Memory B cell (primary cell): ENCODE measurements around the gene DNAJA4.

Experiments used
- ATAC-seq: fragments of 150-1000 bp; cut with Tn5 transposase; 2 replicates; pipeline ENCODE4 v1.10.0; 2021; ENCODE audit warnings: low read depth, mild to moderate bottlenecking, moderate library complexity
- DNase-seq, 2 donors: peaks; one replicate each; pipeline ENCODE4 v3.0.0; 2022; ENCODE audit warnings: low spot score in 2 of 2
- H3K27ac Mint-ChIP-seq: one replicate; pipeline ENCODE4 v1.8.0; 2022; ENCODE audit warnings: mild to moderate bottlenecking, moderate library complexity, mixed read lengths
- H3K27me3 Mint-ChIP-seq: one replicate; pipeline ENCODE4 v1.8.0; 2022; ENCODE audit warnings: mixed read lengths
- H3K36me3 Mint-ChIP-seq: one replicate; pipeline ENCODE4 v1.8.0; 2022; ENCODE audit warnings: mild to moderate bottlenecking, mixed read lengths
- H3K4me1 Mint-ChIP-seq: one replicate; pipeline ENCODE4 v1.8.0; 2022; ENCODE audit warnings: mixed read lengths
- H3K4me3 Mint-ChIP-seq: one replicate; pipeline ENCODE4 v1.8.0; 2022; ENCODE audit warnings: mild to moderate bottlenecking, moderate library complexity, mixed read lengths
- H3K9me3 Mint-ChIP-seq: one replicate; pipeline ENCODE4 v1.8.0; 2022; ENCODE audit warnings: mixed read lengths

Gene DNAJA4

GRCh38 chr15:78307976-78308375, 43.6 kb downstream of the DNAJA4 start:
- Mint-ChIP-seq H3K4me3 (no peak overlapping the region), H3K27me3 (peaks cover 10% of the 10 kb centered on the region), H3K27ac (no peak overlapping the region), H3K9me3 (no peaks in the 10 kb centered on the region), H3K4me1 (no peaks in the 10 kb centered on the region), H3K36me3 (no peaks in the 10 kb centered on the region)
- ATAC-seq (no peak), DNase-seq (no peak)

GRCh38 chr15:78308422-78309032, 44.2 kb downstream of the DNAJA4 start:
- Mint-ChIP-seq H3K9me3 (no peaks in the 10 kb centered on the region), H3K27ac (no peak overlapping the region), H3K4me3 (no peak overlapping the region), H3K36me3 (no peaks in the 10 kb centered on the region), H3K4me1 (no peaks in the 10 kb centered on the region), H3K27me3 (peaks cover 12% of the 10 kb centered on the region)
- DNase-seq (peak in 1 of 2 donors; percentile 9), ATAC-seq (peak; percentile 56)

DNA sequence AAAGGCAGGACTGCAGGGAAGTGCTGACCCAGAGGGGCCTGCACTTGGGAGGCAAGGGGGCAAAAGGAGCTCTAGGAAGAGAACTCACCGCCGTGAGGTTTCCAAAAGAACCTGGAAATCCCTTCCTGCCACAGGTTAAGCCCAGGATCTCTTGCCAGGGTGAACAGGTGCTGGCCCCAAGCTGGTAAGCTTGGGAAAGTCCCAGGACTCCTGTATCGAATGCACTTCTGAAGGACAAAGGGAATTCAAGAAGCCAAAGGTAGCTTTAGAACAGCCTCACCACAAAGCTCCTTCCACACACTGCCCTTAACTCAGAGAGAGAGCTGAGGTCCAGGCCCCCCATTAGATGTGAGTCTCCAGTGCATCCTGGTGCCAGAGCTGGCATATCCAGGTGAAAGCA, 46.9 kb downstream of the DNAJA4 start:
- ATAC-seq (no peak), DNase-seq (no peak)
- H3K4me3 Mint-ChIP-seq, result no peak overlapping the region
- no peak overlapping the region for H3K27ac Mint-ChIP-seq
- no peaks in the 10 kb centered on the region for H3K36me3 Mint-ChIP-seq
- no peaks in the 10 kb centered on the region for H3K4me1 Mint-ChIP-seq
- peaks cover 14% of the 10 kb centered on the region for H3K27me3 Mint-ChIP-seq
- H3K9me3 Mint-ChIP-seq, result no peaks in the 10 kb centered on the region

GRCh38 chr15:78312536-78312935, 48.2 kb downstream of the DNAJA4 start:
- H3K27me3 Mint-ChIP-seq, result peaks cover 14% of the 10 kb centered on the region
- no peak for ATAC-seq
- H3K27ac Mint-ChIP-seq, result no peak overlapping the region
- no peaks in the 10 kb centered on the region for H3K4me1 Mint-ChIP-seq
- no peaks in the 10 kb centered on the region for H3K9me3 Mint-ChIP-seq
- DNase-seq, result no peak
- H3K4me3 Mint-ChIP-seq, result no peak overlapping the region
- no peaks in the 10 kb centered on the region for H3K36me3 Mint-ChIP-seq

- Mint-ChIP-seq H3K27me3 (peaks cover 12% of the 10 kb centered on the region), H3K4me3 (no peak overlapping the region), H3K36me3 (no peaks in the 10 kb centered on the region), H3K9me3 (no peaks in the 10 kb centered on the region), H3K4me1 (no peaks in the 10 kb centered on the region), H3K27ac (no peak overlapping the region)
- no peak for DNase-seq
- ATAC-seq, result no peak
Observed at GRCh38 chr15:78312957-78313356, 48.6 kb downstream of the DNAJA4 start.

DNA sequence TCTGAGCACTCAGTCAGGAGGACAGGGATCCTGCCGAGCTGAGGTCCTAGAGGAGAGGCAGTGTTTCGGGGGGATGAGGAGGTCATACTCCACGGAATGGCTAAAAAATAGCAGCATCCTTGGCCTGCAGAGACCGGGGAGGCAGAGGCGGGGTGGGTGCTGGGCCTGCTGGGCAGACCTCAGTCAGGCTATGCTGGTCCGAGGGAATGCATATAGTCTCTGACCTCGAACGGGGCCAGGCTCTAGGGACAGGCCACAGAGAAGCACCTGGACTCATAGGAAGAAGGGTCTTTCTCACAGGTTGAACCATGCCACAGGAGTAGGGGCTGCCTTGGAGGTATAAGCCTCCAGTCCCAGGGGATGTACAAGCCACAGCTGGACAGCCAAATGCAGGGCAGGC, 49.0 kb downstream of the DNAJA4 start:
- no peaks in the 10 kb centered on the region for H3K36me3 Mint-ChIP-seq
- no peaks in the 10 kb centered on the region for H3K9me3 Mint-ChIP-seq
- H3K4me1 Mint-ChIP-seq, result no peaks in the 10 kb centered on the region
- ATAC-seq (no peak), DNase-seq (no peak)
- H3K4me3 Mint-ChIP-seq, result no peak overlapping the region
- H3K27me3 Mint-ChIP-seq, result peaks cover 10% of the 10 kb centered on the region
- no peak overlapping the region for H3K27ac Mint-ChIP-seq

- Mint-ChIP-seq H3K9me3 (no peaks in the 10 kb centered on the region), H3K36me3 (no peaks in the 10 kb centered on the region), H3K4me1 (no peaks in the 10 kb centered on the region), H3K27me3 (peaks cover 10% of the 10 kb centered on the region), H3K27ac (no peak overlapping the region), H3K4me3 (no peak overlapping the region)
- ATAC-seq, result no peak
- no peak for DNase-seq
Observed at GRCh38 chr15:78314181-78314581, 49.8 kb downstream of the DNAJA4 start.

GRCh38 chr15:78315686-78316282, 51.4 kb downstream of the DNAJA4 start:
- Mint-ChIP-seq H3K36me3 (no peaks in the 10 kb centered on the region), H3K4me1 (no peaks in the 10 kb centered on the region), H3K27ac (no peak overlapping the region), H3K4me3 (no peak overlapping the region), H3K9me3 (no peaks in the 10 kb centered on the region), H3K27me3 (peaks cover 10% of the 10 kb centered on the region)
- DNase-seq, result no peak
- ATAC-seq, result no peak

- DNase-seq (no peak), ATAC-seq (peak; percentile 15)
Observed at GRCh38 chr15:78316283-78317083, 52.1 kb downstream of the DNAJA4 start.

DNA sequence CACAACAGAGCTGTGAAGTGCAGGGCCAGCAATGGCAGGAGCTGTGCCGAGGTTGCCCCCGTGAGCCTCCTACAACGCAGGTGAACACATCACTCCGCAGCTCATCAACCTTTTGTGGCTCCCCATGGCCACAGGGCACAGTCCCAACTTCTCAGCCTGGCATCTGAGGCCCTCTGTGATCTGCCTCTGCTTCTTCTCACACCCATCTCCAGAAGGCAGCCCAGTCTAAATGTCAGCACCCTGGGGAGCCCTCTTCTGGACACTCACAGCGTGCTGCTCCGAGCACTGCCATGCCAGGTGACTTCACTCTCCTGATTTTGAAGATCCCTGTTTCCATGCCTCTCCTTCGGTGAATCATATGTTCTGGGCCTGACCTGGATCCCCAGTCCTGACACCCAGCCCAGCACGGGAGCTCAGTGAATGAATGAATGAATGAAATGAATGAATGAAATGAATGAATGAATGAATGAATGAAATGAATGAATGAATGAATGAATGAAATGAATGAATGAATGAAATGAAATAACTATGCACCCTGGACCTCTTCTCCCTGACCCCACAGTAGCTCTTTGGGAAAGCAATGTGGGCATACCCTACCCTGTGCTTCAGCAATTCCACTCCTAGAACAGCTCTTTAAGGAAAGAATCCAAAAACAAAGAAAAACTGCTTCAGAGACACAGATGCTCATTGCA, 52.9 kb downstream of the DNAJA4 start:
- Mint-ChIP-seq H3K9me3 (no peaks in the 10 kb centered on the region), H3K36me3 (no peaks in the 10 kb centered on the region), H3K27ac (no peak overlapping the region), H3K27me3 (peaks cover 9% of the 10 kb centered on the region), H3K4me1 (no peaks in the 10 kb centered on the region), H3K4me3 (no peak overlapping the region)
- DNase-seq, result no peak
- ATAC-seq, result no peak

More at GRCh38 chr15:78316283-78317083, 52.1 kb downstream of the DNAJA4 start:
- H3K27ac Mint-ChIP-seq, result no peak overlapping the region
- H3K4me3 Mint-ChIP-seq, result no peak overlapping the region
- no peaks in the 10 kb centered on the region for H3K9me3 Mint-ChIP-seq
- H3K4me1 Mint-ChIP-seq, result no peaks in the 10 kb centered on the region
- H3K27me3 Mint-ChIP-seq, result peaks cover 9% of the 10 kb centered on the region
- no peaks in the 10 kb centered on the region for H3K36me3 Mint-ChIP-seq

DNA sequence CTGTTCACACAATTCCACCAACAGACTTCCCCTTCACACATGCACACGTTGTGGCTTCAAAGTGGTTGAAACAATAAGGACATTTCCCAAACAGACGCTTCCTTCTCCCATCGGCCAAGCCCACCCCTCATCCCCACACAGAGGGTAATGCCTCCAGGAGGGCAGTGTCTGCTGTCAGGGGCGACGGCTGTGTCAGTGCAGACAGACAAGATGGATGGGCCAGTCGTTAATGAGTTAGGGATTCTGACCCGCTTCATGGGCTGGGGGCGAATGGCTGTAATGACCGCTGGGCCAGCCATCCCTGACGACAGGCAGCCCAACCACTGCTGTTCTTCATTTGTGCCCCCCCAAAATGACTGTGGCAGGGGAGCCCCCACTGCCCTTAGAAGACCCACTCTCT, 55.2 kb downstream of the DNAJA4 start:
- no peak for DNase-seq
- Mint-ChIP-seq H3K4me3 (no peak overlapping the region), H3K36me3 (no peaks in the 10 kb centered on the region), H3K9me3 (no peaks in the 10 kb centered on the region), H3K4me1 (no peaks in the 10 kb centered on the region), H3K27me3 (peaks cover 3% of the 10 kb centered on the region), H3K27ac (no peak overlapping the region)
- no peak for ATAC-seq

DNA sequence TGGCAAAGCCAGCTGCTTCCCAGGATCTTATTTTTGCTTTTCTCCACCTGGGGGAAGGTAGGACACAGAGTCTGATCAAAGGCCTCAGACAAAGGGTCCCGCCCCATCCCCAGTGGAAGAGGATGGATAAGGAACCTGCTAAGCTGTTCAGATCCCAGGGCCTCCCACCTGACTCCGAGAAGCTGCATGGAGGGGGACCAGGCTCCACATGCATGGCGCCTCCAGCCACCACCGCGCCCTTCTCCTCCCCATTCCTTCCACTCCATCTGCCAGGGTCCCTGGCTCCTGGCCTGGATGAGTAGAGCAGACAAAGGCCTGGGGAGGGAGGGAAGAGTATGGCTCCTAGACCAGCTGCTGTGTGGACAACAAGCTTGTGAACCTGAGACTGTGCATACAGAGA, 55.8 kb downstream of the DNAJA4 start:
- Mint-ChIP-seq H3K9me3 (no peaks in the 10 kb centered on the region), H3K4me3 (no peak overlapping the region), H3K36me3 (no peaks in the 10 kb centered on the region), H3K4me1 (no peaks in the 10 kb centered on the region), H3K27me3 (peaks cover 3% of the 10 kb centered on the region), H3K27ac (no peak overlapping the region)
- DNase-seq (no peak), ATAC-seq (no peak)

DNA sequence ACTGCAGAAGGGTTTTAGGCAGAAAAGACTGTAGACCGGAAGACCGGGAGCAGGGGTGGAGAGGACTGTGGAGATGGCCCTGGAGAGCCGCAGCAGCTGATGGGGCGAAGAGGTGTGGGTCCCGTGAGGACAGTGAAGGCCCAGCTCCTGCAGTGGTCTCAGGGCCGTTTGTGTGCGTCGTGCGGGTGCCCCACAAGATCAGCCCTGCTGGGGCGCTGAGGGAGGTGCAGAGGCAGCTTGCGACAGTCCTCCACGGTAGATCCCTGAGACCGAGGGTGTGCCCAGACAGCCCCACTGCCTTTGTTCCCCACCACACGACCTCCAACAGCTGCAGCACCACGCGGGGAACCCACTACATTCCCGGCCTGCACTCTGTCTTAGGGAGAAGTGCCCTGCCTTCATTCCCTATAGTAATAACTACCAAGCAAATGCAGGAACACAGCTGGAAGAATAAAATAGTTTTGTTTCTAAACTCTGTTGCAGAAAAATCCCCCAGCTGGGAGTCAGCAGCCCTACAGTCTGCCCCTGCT, 56.7 kb downstream of the DNAJA4 start:
- no peaks in the 10 kb centered on the region for H3K4me1 Mint-ChIP-seq
- H3K27me3 Mint-ChIP-seq, result peaks cover 2% of the 10 kb centered on the region
- DNase-seq, result no peak
- H3K4me3 Mint-ChIP-seq, result no peak overlapping the region
- H3K27ac Mint-ChIP-seq, result no peak overlapping the region
- H3K9me3 Mint-ChIP-seq, result no peaks in the 10 kb centered on the region
- H3K36me3 Mint-ChIP-seq, result no peaks in the 10 kb centered on the region
- no peak for ATAC-seq

DNA sequence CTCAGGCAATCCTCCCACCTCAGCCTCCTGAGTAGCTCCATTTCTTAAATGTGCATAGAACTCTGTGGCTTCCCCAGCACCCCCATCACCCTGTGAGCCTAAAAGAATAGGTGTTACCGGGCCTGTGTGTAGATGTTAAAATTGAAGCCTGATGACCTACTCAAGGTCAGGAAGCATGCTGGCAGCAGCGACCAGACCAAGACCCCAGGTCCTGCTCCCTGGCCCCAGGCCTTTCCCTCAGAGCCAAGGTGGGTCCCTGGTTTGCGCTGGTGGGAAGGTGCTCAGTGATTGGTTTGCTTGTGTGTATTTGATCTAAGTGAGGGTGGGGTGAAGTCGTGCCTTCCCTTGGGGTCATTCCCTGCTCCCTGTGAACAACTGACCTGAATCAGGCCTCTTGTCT, 57.4 kb downstream of the DNAJA4 start:
- Mint-ChIP-seq H3K27me3 (peaks cover 2% of the 10 kb centered on the region), H3K9me3 (no peaks in the 10 kb centered on the region), H3K27ac (no peak overlapping the region), H3K4me3 (no peak overlapping the region), H3K4me1 (no peaks in the 10 kb centered on the region), H3K36me3 (no peaks in the 10 kb centered on the region)
- no peak for ATAC-seq
- no peak for DNase-seq
